NCI-H128 (cell line): ENCODE measurements around the gene PLAAT5.
"Not testable (repeated sequence)": the region's sequence is repeated elsewhere in the genome, so short reads cannot be mapped to it uniquely, and the experiment has no call there.

Experiments
- DNase-seq: peaks from one replicate; lab custom pipeline; 2025; ENCODE audit not compliant: unreplicated experiment; lab: John Stamatoyannopoulos, UW

The PLAAT5 gene, protein sequence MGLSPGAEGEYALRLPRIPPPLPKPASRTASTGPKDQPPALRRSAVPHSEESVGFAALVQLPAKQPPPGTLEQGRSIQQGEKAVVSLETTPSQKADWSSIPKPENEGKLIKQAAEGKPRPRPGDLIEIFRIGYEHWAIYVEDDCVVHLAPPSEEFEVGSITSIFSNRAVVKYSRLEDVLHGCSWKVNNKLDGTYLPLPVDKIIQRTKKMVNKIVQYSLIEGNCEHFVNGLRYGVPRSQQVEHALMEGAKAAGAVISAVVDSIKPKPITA

GRCh38 chr11:63490551-63491239 lies at the start of gene PLAAT5:
TSS of gene PLAAT5 (minus strand) at chr11:63491167. CDS start at chr11:63491034, 133 bp downstream.
- no peak for DNase-seq

- DNase-seq: peak; percentile 6
These were observed 46.5 kb upstream of the PLAAT5 start for GRCh38 chr11:63537293-63538101.

GRCh38 chr11:63536669-63537292 lies 45.8 kb upstream of the PLAAT5 start, which contains the start of gene PLAAT4:
TSS of gene PLAAT4 (plus strand) at chr11:63536808. CDS start at chr11:63536869, 61 bp downstream.
- no peak for DNase-seq

- DNase-seq: no peak
These were observed 44.8 kb upstream of the PLAAT5 start for GRCh38 chr11:63535734-63536133.

DNA sequence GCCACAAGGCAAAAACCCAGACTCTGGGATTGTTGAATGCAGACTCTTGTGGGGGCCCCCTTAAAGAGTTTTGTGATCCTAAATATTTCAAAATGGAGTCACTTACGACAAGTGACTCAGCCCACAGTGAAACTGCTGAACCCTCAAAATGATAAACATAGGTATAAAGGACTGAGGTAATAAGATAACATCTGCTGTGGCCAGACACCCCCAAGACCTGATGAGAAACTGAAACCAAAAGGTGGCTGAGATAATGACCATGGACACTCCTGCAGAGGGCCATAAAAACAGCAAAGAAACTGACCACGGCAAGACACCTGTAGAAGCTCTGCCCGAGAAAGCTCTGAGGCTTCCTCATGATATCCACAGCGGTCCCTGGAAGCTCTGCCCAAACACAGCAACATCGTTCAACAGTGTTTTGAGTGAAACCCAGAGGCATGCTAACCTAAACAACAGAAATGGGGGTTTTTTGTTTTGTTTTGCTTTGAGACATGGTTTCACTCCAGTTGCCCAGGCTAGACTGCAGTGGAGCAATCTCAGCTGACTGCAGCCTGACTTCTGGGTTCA lies 44.0 kb upstream of the PLAAT5 start:
- no peak for DNase-seq

DNA sequence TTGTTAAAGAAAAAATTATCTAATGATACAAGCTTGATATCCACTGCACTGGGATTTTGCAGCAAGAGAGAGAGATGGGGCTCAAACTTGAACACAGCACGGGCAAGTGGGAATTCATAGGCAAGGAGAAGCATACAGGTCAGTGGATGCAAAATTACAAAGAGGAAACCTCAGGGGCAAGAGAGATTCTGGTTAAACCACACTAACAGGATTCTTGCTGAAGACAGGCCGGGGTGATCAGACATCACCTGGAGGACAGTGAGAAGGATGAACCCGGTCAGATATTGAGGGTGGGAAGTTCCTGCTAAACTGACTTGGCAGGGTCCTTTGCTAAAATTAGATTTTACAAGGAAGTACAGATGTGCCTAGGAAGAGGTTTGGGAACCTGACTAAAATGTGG lies 43.1 kb upstream of the PLAAT5 start:
- DNase-seq: no peak

GRCh38 chr11:63532799-63533475 lies 42.0 kb upstream of the PLAAT5 start:
- no peak for DNase-seq

- no peak for DNase-seq
These were observed 41.1 kb upstream of the PLAAT5 start for GRCh38 chr11:63532117-63532516.

GRCh38 chr11:63531074-63531792 lies 40.3 kb upstream of the PLAAT5 start:
- not testable (repeated sequence) for DNase-seq

DNA sequence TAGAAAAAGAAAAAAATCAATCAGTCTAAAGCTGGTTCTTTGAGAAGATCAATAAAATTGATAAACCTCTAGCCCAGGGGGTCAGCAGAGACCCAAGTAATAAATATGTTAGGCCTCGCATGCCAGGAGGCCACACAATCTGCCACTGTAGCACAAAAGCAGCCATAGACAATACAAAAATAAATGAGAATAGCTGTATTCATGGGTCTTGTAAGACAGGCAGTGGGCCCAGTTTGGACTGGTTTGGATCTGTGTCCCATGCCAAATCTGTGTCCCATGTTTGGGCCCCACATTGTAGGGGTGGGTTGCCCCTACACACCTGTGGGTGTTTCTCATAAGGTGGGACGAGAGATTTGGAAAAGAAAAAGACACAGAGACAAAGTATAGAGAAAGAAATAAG lies 39.1 kb upstream of the PLAAT5 start:
- no peak for DNase-seq

- not testable (repeated sequence) for DNase-seq
These were observed 38.4 kb upstream of the PLAAT5 start for GRCh38 chr11:63529373-63529772.

GRCh38 chr11:63528729-63529278 lies 37.8 kb upstream of the PLAAT5 start:
- DNase-seq: not testable (repeated sequence)

GRCh38 chr11:63528156-63528555 lies 37.2 kb upstream of the PLAAT5 start:
- DNase-seq: not testable (repeated sequence)

GRCh38 chr11:63527667-63528066 lies 36.7 kb upstream of the PLAAT5 start:
- DNase-seq: no peak

DNA sequence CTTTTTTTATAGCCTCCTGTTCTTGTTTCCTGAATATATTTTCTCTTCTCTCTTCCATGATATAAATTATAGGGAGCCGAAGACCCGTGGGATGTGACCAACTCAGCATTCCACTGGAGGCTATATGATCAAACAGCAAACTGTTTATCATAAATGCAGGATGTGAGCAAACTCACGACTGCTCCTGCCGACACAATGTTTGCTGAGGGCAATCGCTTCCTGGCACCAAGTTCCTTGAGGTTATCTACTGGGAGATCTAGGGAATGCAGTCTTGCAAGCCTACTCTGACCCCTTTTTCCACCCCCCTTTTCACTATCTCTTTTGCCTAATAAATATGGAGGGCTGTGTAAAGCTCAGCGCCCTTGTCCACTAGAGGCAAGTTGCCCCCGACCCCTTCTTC lies 32.2 kb upstream of the PLAAT5 start:
- DNase-seq: no peak

DNA sequence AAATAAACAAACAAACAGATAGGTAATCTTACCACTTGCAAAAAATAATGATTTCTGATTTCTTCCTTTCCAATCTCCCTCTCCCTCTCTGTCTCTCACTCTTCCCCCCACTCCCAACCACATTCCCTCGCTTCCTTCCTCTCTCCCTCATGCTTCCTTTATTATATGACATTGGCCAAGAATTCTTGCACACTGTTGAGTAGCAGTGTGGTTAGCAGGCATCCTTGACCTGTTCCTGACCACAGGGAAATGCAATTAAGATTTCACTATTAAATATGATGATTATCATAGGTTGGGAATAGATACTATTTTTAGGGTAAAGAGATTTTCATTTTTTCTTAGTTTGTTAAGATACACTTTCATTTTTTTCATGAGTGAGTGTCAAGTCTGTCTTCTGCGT lies 30.9 kb upstream of the PLAAT5 start:
- no peak for DNase-seq

- no peak for DNase-seq
These were observed 29.7 kb upstream of the PLAAT5 start for GRCh38 chr11:63520606-63521170.

- no peak for DNase-seq
These were observed 27.6 kb upstream of the PLAAT5 start for GRCh38 chr11:63518548-63518947.

- no peak for DNase-seq
These were observed 26.2 kb upstream of the PLAAT5 start for GRCh38 chr11:63517156-63517555.
